ENCODE data around the gene LTBP1. TPM values are rescaled to one million over a fixed set of nuclear protein-coding genes. Genes with fewer than 3 reads are reported as not detected.

LTBP1 gene
- total RNA-seq, 1 experiment from 2014 or later: 10.3 TPM

- POLR2A ChIA-PET (ENCODE audit: unreplicated experiment): no interaction called here
- Histone ChIP-seq H3K9me3 (ENCODE audit: insufficient read depth, low read depth) (no peaks in the 10 kb centered on the region), H3K4me2 (no peak overlapping the region), H3K79me2 (ENCODE audit: low read depth) (no peaks in the 10 kb centered on the region), H3K4me3 (no peak overlapping the region), H3F3A (ENCODE audit: insufficient read depth, low read depth) (no peaks in the 10 kb centered on the region), H4K20me1 (ENCODE audit: insufficient read depth) (no peaks in the 10 kb centered on the region), H3K27ac (no peak overlapping the region), H3K36me3 (ENCODE audit: low read depth) (no peaks in the 10 kb centered on the region), H3K4me1 (replicated peaks; ENCODE audit: insufficient read depth) (no peaks in the 10 kb centered on the region; the same call in 1 of the 2 replicates), H3K9me2 (ENCODE audit: insufficient read depth) (no peaks in the 10 kb centered on the region), H2AFZ (no peak overlapping the region), H3K27me3 (ENCODE audit: insufficient read depth, low read depth) (no peaks in the 10 kb centered on the region)
- no peak for DNase-seq
- TF ChIP-seq EZH2 (IDR thresholded peaks at IDR 0.05; ENCODE audit: low read depth) (no peak), CTCF (conservative IDR thresholded peaks at IDR 0.05) (no peak)
- CTCF ChIA-PET: no interaction called here
- no TSS peak for BruUV-seq (replicated peaks)
- intact Hi-C loops (cut with micrococcal nuclease; ENCODE audit: unreplicated experiment): no loop called here
Observed at GRCh38 chr2:33209976-33210375, 263.2 kb downstream of the LTBP1 start.

GRCh38 chr2:33210626-33211025 is 263.9 kb downstream of the LTBP1 start:
- H2AFZ ChIP-seq: peak overlapping the region; percentile 63; the same call in 1 of the 2 replicates
- ChIA-PET POLR2A (ENCODE audit: unreplicated experiment) (no interaction called here), CTCF (no interaction called here)
- no peaks in the 10 kb centered on the region for H3K9me2 ChIP-seq (ENCODE audit: insufficient read depth)
- no peaks in the 10 kb centered on the region; the same call in 1 of the 2 replicates for H3K4me1 ChIP-seq (replicated peaks; ENCODE audit: insufficient read depth)
- H3K27ac ChIP-seq: no peak overlapping the region
- H3K4me2 ChIP-seq: 0 out of 2 replicates have a peak overlapping the region, but pooled peaks have one; percentile 20
- no peaks in the 10 kb centered on the region for H3K79me2 ChIP-seq (ENCODE audit: low read depth)
- H4K20me1 ChIP-seq (ENCODE audit: insufficient read depth): no peaks in the 10 kb centered on the region
- H3F3A ChIP-seq (ENCODE audit: insufficient read depth, low read depth): no peaks in the 10 kb centered on the region
- intact Hi-C loops (cut with micrococcal nuclease; ENCODE audit: unreplicated experiment): no loop called here
- no peaks in the 10 kb centered on the region for H3K36me3 ChIP-seq (ENCODE audit: low read depth)
- TF ChIP-seq CTCF (conservative IDR thresholded peaks at IDR 0.05): no peak
- TF ChIP-seq EZH2 (IDR thresholded peaks at IDR 0.05; ENCODE audit: low read depth): no peak
- no peak overlapping the region for H3K4me3 ChIP-seq
- H3K9me3 ChIP-seq (ENCODE audit: insufficient read depth, low read depth): no peaks in the 10 kb centered on the region
- no TSS peak for BruUV-seq (replicated peaks)
- no peak for DNase-seq
- H3K27me3 ChIP-seq (ENCODE audit: insufficient read depth, low read depth): no peaks in the 10 kb centered on the region

GRCh38 chr2:33212151-33212550 is 265.4 kb downstream of the LTBP1 start:
- intact Hi-C loops (cut with micrococcal nuclease; ENCODE audit: unreplicated experiment): no loop called here
- H3K9me3 ChIP-seq (ENCODE audit: insufficient read depth, low read depth): no peaks in the 10 kb centered on the region
- POLR2A ChIA-PET (ENCODE audit: unreplicated experiment): no interaction called here
- H3K79me2 ChIP-seq (ENCODE audit: low read depth): no peaks in the 10 kb centered on the region
- no peaks in the 10 kb centered on the region; the same call in 1 of the 2 replicates for H3K4me1 ChIP-seq (replicated peaks; ENCODE audit: insufficient read depth)
- H4K20me1 ChIP-seq (ENCODE audit: insufficient read depth): no peaks in the 10 kb centered on the region
- H3K9me2 ChIP-seq (ENCODE audit: insufficient read depth): no peaks in the 10 kb centered on the region
- H3K4me3 ChIP-seq: no peak overlapping the region
- DNase-seq: no peak
- CTCF ChIA-PET: no interaction called here
- BruUV-seq (replicated peaks): no TSS peak
- no peaks in the 10 kb centered on the region for H3K36me3 ChIP-seq (ENCODE audit: low read depth)
- no peaks in the 10 kb centered on the region for H3F3A ChIP-seq (ENCODE audit: insufficient read depth, low read depth)
- TF ChIP-seq CTCF (conservative IDR thresholded peaks at IDR 0.05) (no peak), EZH2 (IDR thresholded peaks at IDR 0.05; ENCODE audit: low read depth) (no peak)
- no peak overlapping the region for H3K27ac ChIP-seq
- no peak overlapping the region for H3K4me2 ChIP-seq
- H3K27me3 ChIP-seq (ENCODE audit: insufficient read depth, low read depth): no peaks in the 10 kb centered on the region
- no peak overlapping the region for H2AFZ ChIP-seq
